Posterior vena cava (tissue), 2 donors: ENCODE measurements around the gene FOXI3. TPM values are rescaled to one million over a fixed set of nuclear protein-coding genes. Genes with fewer than 3 reads are reported as not detected.

Experiments used
- DNase-seq: peaks from one replicate; pipeline ENCODE4 v3.0.0-alpha.2; 2020; ENCODE audit warnings: low spot score
- intact Hi-C, 2 donors: fragments of 100-400 bp; cut with DNase I; formaldehyde crosslinking; loops; one replicate each; pipeline versions ENCODE4 v1.14.1 to v1.14.2; 2022 to 2023
- long read RNA-seq, 2 donors: library from polyadenylated mRNA; unstranded; transcript quantifications; one replicate each; pipeline ENCODE4 v2.0.0, GENCODE V29; 2020 to 2021
- total RNA-seq, 2 donors: library from RNA; stranded (reverse); fragmentation: NEBNext Ultra II Directional; extraction: Animal tissue kit (Norgen Biotek cat#: 25700); gene quantifications; one replicate each; pipeline ENCODE4 v1.2.1, GENCODE V29; 2021
- donor health status: DM: yes; HTN: yes; CAD: no.
- donor health status: DM: yes; HTN: yes; CAD: no.

FOXI3 gene
- not detected for total RNA-seq
- long read RNA-seq, donor 1, result 0 reads
- long read RNA-seq, donor 2, result 0 reads

DNA sequence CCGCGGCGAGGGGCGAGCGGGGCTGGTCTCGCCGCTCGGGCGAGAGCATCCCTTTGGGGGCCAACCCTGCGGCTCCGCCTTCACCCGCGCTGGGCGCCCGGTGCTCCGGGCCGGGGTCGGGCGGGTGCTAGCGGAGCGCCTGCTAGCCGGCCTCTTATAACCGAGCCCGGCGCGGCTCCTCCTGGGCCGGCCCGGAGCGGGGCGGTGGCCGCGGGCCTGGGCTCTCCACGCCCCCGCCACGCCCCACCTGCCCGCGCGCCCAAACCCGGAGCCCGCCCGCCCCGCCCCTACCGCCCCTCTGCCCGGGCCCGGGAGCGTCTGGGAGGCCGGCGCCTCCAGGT, at the start of gene FOXI3:
Gene FOXI3, minus strand, starts transcription at position 129 of the 341 bp plus-strand sequence. CDS start 158 bp downstream, outside the sequence.
- intact Hi-C loops, result no loop called here
- DNase-seq, result no peak

DNA sequence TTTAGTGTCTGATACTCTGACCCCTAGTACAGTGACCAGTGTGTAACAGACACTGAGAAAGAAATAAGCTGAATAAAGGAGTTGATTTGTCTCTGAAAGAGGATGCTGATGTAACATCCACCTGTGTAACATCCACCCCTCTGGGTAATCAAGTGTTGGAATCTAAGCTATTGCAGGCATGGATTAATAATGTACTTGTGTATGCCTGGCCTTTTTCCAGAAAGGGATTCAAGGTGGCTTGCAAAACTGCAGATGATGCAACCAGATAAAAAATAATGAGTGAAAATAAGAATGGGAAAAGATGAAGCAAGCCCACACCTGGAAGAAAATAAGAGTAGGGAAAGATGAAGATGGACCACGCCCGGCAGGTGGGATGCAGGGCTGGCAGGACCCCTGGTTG, 48.2 kb upstream of the FOXI3 start:
- DNase-seq, result no peak
- intact Hi-C loops, result no loop called here

DNA sequence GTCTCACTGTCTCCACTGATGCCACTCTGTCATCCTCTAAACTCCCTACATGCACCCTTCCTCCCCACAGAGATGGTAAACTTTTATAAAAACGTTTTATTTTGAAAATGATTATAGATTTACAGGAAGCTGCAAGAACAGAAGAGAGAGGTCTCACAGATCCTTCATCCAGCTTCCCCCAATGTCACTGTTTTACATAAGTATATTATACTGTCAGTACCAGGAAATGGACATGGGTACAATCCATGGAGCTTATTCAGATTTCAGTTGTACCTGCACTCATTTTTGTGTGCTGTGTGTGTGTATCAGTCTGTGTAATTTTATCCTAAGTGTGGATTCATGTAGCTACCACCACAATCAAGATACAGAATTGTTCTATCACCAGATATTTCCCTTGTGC, 46.7 kb upstream of the FOXI3 start:
- DNase-seq, result no peak
- intact Hi-C loops, result no loop called here

DNA sequence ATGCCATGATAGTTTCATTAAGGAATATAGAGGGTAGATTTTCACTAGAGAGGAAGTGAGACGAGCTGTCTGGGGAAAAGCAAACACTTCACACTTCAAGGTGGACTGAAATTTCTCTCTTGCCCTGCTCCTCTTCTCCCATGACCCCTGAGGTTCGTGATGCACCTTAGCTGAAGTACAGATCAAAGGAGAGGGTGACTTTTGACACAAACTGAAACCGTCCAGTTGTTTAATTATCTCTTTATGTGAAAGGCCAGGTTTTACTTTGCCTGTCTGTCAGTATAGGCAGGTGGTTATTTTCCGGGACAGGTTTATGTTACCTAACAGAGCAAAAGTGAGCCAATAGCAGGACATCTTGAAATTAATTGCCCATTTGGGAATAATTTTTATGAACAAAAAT, 41.0 kb upstream of the FOXI3 start:
- intact Hi-C loops, result no loop called here
- no peak for DNase-seq

DNA sequence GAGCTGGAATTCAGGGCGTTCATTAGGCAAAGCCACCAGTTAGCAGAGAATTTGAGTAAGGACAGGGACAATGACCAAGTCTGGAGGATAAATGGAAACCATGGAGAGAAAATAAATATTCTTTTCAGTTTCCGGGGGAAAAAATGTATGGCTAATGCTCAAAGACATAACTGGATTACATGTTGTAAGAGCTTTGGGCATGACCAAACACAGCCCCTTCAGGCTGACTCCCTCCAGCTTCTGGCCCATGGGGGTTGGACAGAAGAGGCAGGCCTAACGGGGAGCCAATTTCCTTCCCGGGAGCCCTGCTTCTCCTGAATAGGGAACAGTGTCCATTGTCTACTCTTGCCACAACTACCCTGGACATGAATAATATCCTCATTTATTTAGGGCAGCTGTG, 39.5 kb upstream of the FOXI3 start:
- DNase-seq, result no peak
- intact Hi-C loops, result no loop called here

DNA sequence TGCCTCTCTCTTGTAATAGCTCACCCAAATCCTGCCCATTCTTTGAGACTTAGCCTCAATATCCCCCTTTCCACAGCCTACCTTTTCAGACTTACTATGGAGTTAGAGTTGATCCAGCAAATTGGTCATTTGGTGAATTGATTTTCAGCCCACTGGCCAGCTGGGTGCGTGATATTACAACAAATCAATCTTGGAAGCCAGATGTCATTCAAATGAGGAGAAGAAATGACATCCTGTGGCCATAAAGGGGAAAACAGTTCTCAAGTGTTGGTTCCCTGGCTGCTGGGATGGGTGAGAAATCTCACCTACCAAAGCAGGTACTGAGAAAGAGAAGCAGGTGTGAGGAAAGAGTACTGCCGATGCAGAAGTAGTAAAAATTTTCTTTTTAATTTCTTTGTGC, 36.7 kb upstream of the FOXI3 start:
- no peak for DNase-seq
- intact Hi-C loops, result no loop called here

DNA sequence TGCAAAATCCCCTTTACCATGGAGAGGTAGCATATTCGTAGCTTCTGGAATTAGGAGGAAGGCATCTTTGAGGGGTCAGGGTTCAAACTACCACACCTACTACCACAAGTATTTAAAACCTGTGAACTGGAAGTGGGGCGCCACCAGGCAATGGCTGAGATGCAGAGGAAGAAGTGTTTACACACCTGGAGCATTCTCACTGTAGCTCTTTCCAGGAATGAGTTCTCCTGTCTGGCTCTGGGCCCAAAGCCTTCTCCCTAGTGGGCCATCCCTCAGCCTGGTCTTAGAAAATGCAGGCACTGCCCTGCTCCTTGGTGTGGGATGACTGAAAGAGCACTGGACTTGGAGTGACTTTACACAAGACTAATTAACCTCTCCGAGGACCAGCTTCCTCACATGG, 30.7 kb upstream of the FOXI3 start:
- intact Hi-C loops, result no loop called here
- no peak for DNase-seq

DNA sequence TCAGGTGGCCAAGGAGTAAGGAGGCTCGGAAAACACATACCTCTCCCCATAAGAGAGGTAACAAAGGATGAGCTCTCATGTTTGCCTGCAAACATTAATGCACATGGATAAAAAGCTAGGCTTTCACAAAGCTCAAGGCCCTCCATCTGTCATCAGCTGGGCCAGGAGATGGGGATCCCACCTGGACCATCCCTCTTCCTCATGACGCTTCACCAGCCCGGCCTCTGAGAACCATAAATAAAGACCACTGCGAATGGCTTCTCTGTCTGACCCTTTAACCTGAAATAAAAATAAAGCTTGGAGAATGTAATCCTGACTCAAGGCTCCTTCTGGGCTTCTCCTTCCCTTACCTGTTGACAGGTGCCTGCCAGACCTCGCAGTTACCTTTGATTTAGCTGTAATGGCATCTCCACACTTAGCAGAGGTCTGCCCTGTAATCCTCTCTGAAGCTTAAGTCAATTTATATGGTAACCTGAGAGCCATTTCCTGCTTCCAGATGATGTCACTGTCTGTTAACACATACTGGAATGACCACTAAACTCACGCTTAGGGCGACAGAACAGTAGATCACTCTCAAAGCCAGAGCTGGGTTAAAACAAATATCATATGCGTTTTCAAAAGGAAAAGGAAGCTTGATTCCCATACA, 29.3 kb upstream of the FOXI3 start:
- DNase-seq, result no peak
- intact Hi-C loops, result no loop called here

DNA sequence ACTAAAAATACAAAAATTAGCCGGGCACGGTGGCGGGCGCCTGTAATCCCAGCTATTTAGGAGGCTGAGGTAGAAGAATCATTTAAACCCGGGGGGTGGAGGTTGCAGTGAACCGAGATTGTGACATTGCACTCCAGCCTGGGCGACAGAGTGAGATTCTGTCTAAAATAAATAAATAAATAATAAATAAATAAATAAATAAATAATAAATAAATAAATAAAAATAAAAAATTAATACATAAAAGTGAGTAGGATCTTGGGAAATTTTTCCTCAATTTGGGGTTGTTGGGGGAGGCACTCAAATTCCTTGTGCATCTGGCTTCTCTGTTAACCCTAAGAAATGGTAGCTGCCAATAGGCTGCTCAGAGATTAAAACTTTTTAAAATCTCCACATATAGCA, 20.3 kb upstream of the FOXI3 start:
- no peak for DNase-seq
- intact Hi-C loops, result no loop called here

DNA sequence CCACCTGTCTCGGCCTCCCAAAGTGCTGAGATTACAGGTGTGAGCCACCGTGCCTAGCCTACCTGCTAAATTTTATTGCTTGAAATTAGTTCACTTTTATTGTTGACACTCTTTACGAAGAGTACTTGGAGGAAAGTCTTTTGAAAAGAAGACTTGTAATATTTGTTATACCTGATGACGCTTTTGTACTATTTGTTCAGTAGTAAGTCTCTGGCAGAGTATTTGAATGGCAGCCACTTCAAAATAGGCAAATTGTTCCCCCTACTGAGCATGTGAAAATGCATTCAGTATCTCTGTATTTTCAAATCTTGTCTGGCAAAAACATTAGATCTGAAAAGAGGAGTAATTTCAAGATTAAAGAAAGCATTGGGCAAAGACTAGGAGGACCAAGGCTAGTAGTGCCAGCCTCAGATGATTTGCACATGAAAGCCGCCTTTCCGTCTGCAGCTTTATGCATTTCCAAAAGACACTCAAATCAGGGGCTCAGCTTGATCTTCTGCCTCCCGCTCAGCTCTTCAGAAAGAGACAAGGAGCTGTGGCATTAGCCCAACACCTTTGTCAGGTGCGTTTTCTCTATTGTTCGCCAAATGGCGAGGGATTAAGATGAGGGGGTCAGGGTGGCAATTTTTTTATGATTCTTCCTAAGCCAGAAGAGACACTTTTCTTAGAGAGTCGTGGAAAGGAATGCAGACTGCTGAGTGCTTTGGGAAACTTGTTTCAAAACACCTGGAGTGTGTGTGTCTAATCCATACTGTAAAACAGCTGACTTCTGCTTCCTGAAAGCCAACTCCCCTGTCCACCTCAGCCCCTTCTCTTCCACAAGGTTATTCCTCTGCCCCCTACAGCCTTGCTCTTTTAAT, 18.8 kb upstream of the FOXI3 start:
- intact Hi-C loops, result no loop called here
- no peak for DNase-seq

DNA sequence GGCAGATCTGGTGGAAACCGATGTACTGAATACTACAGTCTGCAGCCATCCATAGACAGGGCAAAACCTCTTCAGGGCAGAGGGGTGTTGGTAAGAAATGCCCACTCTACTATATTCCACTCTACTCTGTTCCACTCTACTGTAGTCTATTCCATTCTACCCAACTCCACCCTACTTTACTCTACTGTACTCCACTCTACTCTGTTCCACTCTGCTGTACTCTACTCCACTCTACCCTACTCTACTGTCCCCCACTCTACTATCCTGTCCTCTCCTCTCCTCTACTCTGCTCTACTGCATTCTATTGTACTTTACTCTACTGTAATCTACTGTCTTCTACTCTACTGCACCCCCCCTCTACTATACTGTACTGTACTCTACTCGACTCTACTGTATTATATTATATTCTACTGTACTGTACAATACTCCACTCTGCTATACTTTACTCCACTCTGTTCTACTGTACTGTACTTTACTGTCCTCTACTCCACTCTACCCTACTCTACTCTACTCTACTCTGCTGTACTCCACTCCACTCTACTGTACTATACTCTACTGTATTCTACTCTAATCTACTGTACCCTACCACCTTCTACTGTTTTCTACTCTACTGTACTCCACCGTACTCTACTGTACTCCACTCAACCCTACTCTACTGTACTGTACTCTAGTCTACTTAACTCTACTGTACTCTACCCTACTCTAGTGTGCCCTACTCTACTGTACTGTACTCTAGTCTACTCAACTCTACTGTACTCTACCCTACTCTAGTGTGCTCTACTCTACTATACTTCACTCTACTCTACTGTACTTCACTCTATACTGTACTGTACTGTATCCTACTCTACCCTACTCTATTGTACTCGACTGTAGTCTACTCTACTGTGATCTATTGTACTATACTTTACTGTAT, 17.0 kb upstream of the FOXI3 start:
- DNase-seq, result no peak
- intact Hi-C loops, result no loop called here

DNA sequence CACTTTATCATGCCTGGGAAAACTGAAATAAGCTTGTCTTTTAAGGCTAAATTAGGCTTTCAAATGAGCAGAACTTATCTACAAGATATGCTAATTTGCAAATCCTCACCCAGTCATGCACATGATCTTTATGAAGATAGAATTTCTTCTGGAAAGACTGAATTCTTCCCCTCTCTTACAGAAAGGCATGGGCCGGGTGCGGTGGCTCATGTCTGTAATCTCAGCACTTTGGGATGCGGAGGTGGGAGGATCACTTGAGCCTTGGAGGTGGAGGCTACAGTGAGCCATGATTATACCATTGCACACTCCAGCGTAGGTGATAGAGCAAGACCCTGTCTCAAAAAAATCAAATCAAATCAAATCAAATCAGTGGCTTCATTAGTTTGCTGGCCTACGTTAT, 11.7 kb upstream of the FOXI3 start:
- intact Hi-C loops, result no loop called here
- DNase-seq, result peak; percentile 51

DNA sequence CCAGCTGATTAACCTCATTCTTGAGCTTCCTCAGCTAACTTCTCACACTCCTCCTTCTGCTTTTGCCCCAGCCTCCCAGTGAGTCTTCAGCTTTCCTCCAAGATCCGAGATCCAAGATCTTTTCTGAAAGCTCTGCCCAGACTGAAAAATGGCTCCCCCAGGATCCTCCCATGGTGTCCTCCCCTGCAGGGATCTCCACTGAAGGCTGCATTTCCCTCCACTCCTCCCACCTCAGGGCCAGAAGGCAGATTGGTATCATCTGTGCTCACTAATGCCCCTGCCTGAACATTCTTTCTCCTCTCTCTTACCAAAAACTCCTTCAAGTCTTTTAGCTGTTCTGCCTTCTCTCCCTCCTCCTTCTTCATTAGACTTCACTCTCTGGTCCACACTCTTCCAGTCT, 6.1 kb upstream of the FOXI3 start:
- no peak for DNase-seq
- intact Hi-C loops, result no loop called here

DNA sequence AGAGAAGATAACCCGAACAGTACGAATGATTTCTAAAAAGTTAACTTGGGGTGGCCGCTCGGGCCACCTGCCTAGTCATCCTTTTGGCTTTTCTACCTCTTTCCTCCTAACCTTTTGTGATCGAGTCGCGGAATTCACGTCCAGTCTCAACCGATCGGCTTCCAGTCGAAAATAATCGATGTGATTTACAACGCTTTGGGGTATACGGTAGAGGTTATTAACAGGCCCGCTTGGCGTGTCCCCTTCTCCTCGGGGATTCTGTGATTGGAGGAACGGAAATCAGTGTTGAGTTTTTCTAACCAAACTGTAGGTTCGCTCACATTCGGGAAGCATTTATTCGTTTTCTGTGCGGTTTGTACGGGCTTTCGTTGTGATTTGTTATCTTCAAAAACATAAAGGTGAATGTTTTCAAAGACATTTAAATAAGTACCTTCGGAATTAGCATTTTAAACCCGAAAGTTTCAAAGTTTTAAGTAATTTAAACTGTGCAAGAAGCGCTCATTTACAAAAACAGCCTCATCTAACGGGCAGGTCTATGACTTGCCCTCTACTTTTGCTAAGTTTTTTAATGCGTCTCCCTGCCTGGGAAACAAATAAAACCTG, 588 bp upstream of the FOXI3 start:
- intact Hi-C loops, result no loop called here

DNA sequence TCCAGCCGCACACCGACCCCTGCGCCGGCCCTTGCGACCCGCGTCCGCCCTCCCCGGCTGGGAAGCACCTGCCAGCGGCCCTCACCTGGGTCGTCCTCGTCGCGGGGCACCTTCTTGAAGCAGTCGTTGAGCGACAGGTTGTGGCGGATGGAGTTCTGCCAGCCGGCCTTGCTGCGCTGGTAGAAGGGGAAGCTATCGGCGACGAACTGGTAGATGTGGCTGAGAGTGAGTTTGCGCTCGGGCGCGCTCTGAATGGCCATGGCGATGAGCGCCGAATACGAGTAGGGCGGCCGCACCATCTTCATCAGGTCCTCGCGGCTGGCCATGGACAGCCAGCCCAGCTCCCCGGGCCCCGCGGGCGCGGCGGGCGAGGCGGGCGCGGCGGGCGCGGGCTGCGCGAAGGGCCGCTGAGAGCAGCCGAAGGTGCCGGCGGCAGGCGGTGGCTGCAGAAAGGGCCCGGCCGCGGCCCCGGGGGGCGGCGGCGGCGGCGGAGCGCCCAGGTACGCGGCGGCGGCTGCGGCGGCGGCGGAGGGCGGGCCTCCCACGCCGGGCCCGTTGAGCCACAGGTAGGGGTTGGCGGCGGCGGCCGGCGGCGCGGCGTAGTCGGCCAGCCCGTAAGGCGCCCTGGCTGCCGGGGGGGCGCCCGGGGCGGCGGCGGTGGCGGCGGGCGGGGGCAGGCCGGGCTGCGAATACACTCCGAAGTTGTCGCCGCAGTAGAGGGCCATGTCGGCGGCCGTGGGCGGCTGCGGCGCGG, 505 bp downstream of the FOXI3 start:
- intact Hi-C loops, result no loop called here
- DNase-seq, result no peak

More for the DNA sequence above, 588 bp upstream of the FOXI3 start:
- no peak for DNase-seq

DNA sequence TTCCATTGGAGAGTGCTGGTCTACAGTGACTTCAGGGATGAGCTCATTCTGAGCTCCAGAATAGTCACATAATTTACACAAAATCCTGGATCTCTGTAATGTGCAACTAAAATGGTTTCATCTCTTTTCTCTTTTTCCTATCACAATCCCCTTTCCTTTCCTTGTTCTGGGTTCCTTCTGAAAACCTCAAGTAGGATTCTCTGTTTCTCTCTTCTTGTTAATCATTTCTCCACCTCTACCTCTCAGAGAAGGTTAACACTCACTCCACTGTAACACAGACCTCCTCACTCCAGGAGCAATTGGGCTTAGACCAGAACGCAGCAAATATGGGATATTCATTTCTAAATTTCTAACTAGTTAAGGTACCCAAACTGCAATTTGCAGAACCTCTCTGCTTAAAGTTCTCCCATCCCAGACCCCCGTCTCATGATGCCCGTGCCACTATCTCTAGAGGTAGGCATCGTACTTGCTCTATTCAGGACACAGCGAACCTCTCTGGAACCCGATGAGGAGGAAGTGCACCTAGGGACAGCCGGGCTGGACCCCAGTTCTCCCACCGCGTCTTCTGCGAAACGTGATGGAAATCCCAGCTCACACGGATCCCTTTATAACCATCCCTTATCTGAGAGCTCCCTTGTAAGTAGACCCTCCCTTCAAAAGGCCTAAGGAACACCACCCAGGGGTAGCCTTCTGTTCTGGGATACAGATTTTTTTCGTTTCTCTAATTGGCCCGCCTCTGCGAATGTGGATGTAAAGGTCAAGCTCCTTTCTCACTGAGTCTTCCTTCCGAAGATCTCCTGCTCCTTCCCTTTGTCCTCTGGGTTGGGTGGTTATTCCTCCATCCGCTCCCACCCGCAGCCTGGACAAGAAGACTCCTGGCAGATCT, 1.3 kb downstream of the FOXI3 start:
- intact Hi-C loops, result no loop called here
- DNase-seq, result no peak

DNA sequence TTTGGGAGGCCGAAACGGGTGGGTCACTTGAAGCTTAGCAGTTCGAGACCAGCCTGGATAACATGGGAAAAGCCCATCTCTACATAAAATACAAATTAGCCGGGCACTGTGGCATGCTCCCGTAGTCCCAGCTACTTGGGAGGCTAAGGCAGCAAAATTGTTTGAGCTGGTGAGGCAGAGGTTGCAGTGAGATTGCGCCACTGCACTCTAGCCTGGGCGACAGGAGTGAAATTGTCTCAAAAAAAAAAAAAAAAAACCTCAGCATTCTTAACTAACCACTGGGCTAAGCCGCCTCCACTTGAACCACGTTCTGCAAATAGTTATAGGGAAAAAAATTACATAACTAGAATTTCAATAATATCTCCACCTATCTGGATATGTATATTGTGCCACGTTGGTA, 2.3 kb downstream of the FOXI3 start:
- intact Hi-C loops, result no loop called here
- no peak for DNase-seq

DNA sequence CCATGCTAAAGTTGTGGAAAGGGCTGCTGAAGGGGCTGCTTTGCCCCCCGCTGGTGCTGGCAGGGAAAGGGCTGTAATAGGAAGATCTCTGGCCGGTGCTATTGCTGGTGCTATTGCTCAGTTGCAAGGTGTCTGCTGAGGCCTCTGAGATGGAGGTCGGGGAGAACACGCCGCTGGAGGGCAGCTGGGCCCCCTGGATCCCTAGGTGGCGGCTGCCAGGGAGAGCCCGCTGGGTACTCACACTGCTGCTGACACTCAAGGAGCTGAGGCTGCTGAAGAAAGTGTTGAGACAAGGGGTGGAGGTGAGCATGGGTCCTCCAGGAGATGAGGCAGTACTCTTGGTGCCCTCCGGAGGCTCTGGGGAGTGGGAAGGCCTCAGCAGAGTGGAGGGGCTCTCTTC, 4.2 kb downstream of the FOXI3 start:
- DNase-seq, result no peak
- intact Hi-C loops, result no loop called here
